ENCODE data around the gene IL15RA.

DNA sequence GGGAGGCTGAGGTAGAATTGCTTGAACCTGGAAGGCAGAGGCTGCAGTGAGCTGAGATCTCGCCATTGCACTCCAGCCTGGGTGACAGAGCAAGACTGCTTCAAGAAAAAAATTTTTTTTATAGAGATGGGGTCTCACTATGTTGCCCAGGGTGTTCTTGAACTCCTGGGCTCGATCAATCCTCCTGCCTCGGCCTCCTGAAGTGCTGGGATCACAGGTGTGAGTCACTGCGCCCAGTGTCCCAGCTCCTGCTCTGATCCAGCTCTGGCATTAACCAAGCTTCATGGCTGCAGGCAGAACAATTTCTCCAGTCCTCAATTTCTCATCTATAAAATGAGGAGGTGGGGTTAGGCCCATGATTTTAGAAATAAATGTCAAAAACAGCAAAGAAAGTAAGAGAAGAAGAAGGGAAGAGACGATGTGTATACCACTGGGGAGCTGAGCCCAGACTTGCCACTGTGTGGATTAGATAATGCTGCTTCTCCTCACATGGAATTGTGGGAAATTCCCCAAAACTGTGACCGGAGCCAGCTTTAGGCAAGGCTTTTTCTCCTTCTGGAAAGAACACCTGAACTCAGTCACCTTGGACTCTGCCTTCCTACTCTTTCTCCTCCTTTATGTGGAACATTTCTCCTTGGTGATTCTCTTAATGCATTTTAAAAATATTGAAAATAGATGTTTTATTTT is 25.5 kb downstream of the IL15RA start:
- TF ChIP-seq POLR2A (IDR thresholded peaks at IDR 0.05; ENCODE audit: low read depth, low read length), result no peak
- no peak for TF ChIP-seq POLR2AphosphoS5 (IDR thresholded peaks at IDR 0.05; ENCODE audit: low read depth, low read length)
